Measurements from ENCODE around the gene ANTXR1. TPM values are rescaled to one million over a fixed set of nuclear protein-coding genes. Genes with fewer than 3 reads are reported as not detected.

Gene ANTXR1
- total RNA-seq, 1 experiment from 2014 or later: 25.7 TPM

DNA sequence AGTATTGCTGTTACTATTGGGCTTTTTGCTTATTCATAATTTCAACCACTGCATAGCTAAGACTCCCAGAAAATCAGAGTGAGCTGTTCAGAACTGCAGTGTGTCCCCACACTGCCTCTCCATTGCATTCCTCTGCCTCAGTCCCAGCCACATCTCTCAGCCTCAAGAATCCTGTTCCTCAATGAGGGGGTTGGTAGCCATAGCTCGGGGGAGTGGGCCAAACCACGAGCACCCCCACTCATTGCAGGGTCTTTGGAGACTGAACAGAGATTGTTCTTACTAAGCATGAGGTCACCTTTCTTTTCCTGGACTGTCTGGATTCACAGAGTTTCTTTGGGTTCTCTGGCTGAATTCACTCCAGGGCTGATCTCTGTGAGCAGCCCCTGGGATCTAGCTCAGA is 213.0 kb downstream of the ANTXR1 start:
- H3K9me2 ChIP-seq (ENCODE audit: insufficient read depth): no peaks in the 10 kb centered on the region
- no peak overlapping the region for H3K27ac ChIP-seq (ENCODE audit: low read depth, low read length)
- no peak for ATAC-seq
- no peak overlapping the region for H2AFZ ChIP-seq (ENCODE audit: low read depth, low read length, poor library complexity, severe bottlenecking)
- no peaks in the 10 kb centered on the region for H3K4me1 ChIP-seq (ENCODE audit: control insufficient read depth in 1 of 2, insufficient read depth in 2 of 2, low read length in 2 of 2)
- no peak for TF ChIP-seq POLR2A (IDR thresholded peaks at IDR 0.05; ENCODE audit: borderline replicate concordance, extremely low read depth, insufficient read depth, insufficient read length)
- intact Hi-C loops (cut with micrococcal nuclease): no loop called here
- BruUV-seq (replicated peaks): no TSS peak
- H3K79me2 ChIP-seq (ENCODE audit: insufficient read depth, low read length): no peaks in the 10 kb centered on the region
- no peak overlapping the region for H3K9ac ChIP-seq (ENCODE audit: low read length)
- no peaks in the 10 kb centered on the region for H3K27me3 ChIP-seq (ENCODE audit: insufficient read depth, low read length)
- H3K36me3 ChIP-seq (ENCODE audit: control insufficient read depth in 1 of 2, insufficient read depth in 2 of 2, low read length in 2 of 2): no peaks in the 10 kb centered on the region
- CTCF ChIA-PET: no interaction called here
- no peak overlapping the region for H3K4me2 ChIP-seq (ENCODE audit: low read length)
- no peaks in the 10 kb centered on the region for H3K9me3 ChIP-seq (ENCODE audit: control insufficient read depth in 1 of 2, insufficient read depth in 1 of 2, low read depth in 1 of 2, low read length in 2 of 2)
- DNase-seq (ENCODE audit: low read depth, low spot score): no peak
- RAD21 ChIA-PET (ENCODE audit: low non-redundant PET in 1 of 2, low total read pairs in 2 of 2, uncharacterized antibody in 2 of 2, unreplicated experiment in 2 of 2): no interaction called here
- H3K4me3 ChIP-seq (replicated peaks in 1 of 2; ENCODE audit: low read depth in 1 of 2, low read length in 2 of 2): no peak overlapping the region
- POLR2A ChIA-PET: no interaction called here
- H4K20me1 ChIP-seq (ENCODE audit: insufficient read depth): no peaks in the 10 kb centered on the region

DNA sequence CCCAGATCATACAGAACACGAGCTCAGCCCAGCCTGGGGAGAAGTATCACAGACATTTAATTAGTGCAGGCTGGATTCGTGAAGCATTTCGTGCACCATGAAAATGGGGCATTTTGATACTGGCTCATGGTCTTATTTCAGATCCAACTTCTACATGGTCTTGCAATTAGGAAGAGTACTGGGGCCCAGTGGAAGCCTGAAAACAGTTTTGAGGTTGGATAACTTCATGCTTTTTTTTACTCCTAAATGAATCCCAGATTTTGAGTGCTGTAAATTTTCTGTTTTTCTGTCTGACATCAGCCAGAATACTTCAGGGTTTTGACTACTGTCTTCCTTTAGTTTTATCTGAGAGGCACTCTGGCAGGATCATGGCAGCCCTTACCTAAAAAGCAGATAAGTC is 213.9 kb downstream of the ANTXR1 start:
- ChIA-PET POLR2A (no interaction called here), RAD21 (ENCODE audit: low non-redundant PET in 1 of 2, low total read pairs in 2 of 2, uncharacterized antibody in 2 of 2, unreplicated experiment in 2 of 2) (no interaction called here), CTCF (no interaction called here)
- no peak for TF ChIP-seq TCF7L2 (IDR thresholded peaks at IDR 0.05; ENCODE audit: borderline replicate concordance, extremely low read depth, insufficient read depth, insufficient read length)
- no peak for TF ChIP-seq JUND (IDR thresholded peaks at IDR 0.05)
- no peak for TF ChIP-seq CBX3 (IDR thresholded peaks at IDR 0.05; ENCODE audit: low read depth)
- TF ChIP-seq, protein P1, sequence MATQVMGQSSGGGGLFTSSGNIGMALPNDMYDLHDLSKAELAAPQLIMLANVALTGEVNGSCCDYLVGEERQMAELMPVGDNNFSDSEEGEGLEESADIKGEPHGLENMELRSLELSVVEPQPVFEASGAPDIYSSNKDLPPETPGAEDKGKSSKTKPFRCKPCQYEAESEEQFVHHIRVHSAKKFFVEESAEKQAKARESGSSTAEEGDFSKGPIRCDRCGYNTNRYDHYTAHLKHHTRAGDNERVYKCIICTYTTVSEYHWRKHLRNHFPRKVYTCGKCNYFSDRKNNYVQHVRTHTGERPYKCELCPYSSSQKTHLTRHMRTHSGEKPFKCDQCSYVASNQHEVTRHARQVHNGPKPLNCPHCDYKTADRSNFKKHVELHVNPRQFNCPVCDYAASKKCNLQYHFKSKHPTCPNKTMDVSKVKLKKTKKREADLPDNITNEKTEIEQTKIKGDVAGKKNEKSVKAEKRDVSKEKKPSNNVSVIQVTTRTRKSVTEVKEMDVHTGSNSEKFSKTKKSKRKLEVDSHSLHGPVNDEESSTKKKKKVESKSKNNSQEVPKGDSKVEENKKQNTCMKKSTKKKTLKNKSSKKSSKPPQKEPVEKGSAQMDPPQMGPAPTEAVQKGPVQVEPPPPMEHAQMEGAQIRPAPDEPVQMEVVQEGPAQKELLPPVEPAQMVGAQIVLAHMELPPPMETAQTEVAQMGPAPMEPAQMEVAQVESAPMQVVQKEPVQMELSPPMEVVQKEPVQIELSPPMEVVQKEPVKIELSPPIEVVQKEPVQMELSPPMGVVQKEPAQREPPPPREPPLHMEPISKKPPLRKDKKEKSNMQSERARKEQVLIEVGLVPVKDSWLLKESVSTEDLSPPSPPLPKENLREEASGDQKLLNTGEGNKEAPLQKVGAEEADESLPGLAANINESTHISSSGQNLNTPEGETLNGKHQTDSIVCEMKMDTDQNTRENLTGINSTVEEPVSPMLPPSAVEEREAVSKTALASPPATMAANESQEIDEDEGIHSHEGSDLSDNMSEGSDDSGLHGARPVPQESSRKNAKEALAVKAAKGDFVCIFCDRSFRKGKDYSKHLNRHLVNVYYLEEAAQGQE (IDR thresholded peaks at IDR 0.05; ENCODE audit: low read depth): no peak
- Histone ChIP-seq H3K27me3 (ENCODE audit: insufficient read depth, low read length) (no peaks in the 10 kb centered on the region), H3K4me1 (ENCODE audit: control insufficient read depth in 1 of 2, insufficient read depth in 2 of 2, low read length in 2 of 2) (no peaks in the 10 kb centered on the region), H3K9me3 (ENCODE audit: control insufficient read depth in 1 of 2, insufficient read depth in 1 of 2, low read depth in 1 of 2, low read length in 2 of 2) (no peaks in the 10 kb centered on the region), H3K9ac (ENCODE audit: low read length) (no peak overlapping the region), H3K4me3 (replicated peaks in 1 of 2; ENCODE audit: low read depth in 1 of 2, low read length in 2 of 2) (no peak overlapping the region), H3K4me2 (ENCODE audit: low read length) (no peak overlapping the region), H3K27ac (ENCODE audit: low read depth, low read length) (no peak overlapping the region), H3K9me2 (ENCODE audit: insufficient read depth) (no peaks in the 10 kb centered on the region), H3K79me2 (ENCODE audit: insufficient read depth, low read length) (no peaks in the 10 kb centered on the region), H4K20me1 (ENCODE audit: insufficient read depth) (no peaks in the 10 kb centered on the region), H3K36me3 (ENCODE audit: control insufficient read depth in 1 of 2, insufficient read depth in 2 of 2, low read length in 2 of 2) (no peaks in the 10 kb centered on the region), H2AFZ (ENCODE audit: low read depth, low read length, poor library complexity, severe bottlenecking) (no peak overlapping the region)
- intact Hi-C loops (cut with micrococcal nuclease): no loop called here
- ATAC-seq (no peak), DNase-seq (ENCODE audit: low read depth, low spot score) (no peak)
- BruUV-seq (replicated peaks): no TSS peak

Measured in HCT116 (cell line).